ENCODE results near the gene KLHL26. TPM values are rescaled to one million over a fixed set of nuclear protein-coding genes. Genes with fewer than 3 reads are reported as not detected.
A peak's percentile ranks its signal among the peaks of the same experiment; 100 is the strongest.

Gene KLHL26
- total RNA-seq, 1 donor from 2014 or later, result 12.3 TPM

- Mint-ChIP-seq H3K27ac (ENCODE audit: unreplicated experiment) (no peak overlapping the region), H3K27me3 (ENCODE audit: low read depth) (no peaks in the 10 kb centered on the region), H3K4me3 (no peak overlapping the region), H3K36me3 (ENCODE audit: low read depth) (no peaks in the 10 kb centered on the region), H3K9me3 (no peaks in the 10 kb centered on the region), H3K4me1 (no peaks in the 10 kb centered on the region)
- no peak for DNase-seq (ENCODE audit: low read depth, low spot score)
- TF ChIP-seq, protein P1, sequence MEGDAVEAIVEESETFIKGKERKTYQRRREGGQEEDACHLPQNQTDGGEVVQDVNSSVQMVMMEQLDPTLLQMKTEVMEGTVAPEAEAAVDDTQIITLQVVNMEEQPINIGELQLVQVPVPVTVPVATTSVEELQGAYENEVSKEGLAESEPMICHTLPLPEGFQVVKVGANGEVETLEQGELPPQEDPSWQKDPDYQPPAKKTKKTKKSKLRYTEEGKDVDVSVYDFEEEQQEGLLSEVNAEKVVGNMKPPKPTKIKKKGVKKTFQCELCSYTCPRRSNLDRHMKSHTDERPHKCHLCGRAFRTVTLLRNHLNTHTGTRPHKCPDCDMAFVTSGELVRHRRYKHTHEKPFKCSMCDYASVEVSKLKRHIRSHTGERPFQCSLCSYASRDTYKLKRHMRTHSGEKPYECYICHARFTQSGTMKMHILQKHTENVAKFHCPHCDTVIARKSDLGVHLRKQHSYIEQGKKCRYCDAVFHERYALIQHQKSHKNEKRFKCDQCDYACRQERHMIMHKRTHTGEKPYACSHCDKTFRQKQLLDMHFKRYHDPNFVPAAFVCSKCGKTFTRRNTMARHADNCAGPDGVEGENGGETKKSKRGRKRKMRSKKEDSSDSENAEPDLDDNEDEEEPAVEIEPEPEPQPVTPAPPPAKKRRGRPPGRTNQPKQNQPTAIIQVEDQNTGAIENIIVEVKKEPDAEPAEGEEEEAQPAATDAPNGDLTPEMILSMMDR (conservative IDR thresholded peaks at IDR 0.05), result no peak
Measured at GRCh38 chr19:18671303-18672043, 34.6 kb downstream of the KLHL26 start.

GRCh38 chr19:18672044-18672451, 35.2 kb downstream of the KLHL26 start:
- Mint-ChIP-seq H3K27me3 (ENCODE audit: low read depth) (no peaks in the 10 kb centered on the region), H3K27ac (ENCODE audit: unreplicated experiment) (no peak overlapping the region), H3K36me3 (ENCODE audit: low read depth) (no peaks in the 10 kb centered on the region), H3K4me3 (no peak overlapping the region), H3K9me3 (no peaks in the 10 kb centered on the region), H3K4me1 (peaks cover 2% of the 10 kb centered on the region)
- no peak for DNase-seq (ENCODE audit: low read depth, low spot score)
- TF ChIP-seq, protein P1 (conservative IDR thresholded peaks at IDR 0.05), result no peak

DNA sequence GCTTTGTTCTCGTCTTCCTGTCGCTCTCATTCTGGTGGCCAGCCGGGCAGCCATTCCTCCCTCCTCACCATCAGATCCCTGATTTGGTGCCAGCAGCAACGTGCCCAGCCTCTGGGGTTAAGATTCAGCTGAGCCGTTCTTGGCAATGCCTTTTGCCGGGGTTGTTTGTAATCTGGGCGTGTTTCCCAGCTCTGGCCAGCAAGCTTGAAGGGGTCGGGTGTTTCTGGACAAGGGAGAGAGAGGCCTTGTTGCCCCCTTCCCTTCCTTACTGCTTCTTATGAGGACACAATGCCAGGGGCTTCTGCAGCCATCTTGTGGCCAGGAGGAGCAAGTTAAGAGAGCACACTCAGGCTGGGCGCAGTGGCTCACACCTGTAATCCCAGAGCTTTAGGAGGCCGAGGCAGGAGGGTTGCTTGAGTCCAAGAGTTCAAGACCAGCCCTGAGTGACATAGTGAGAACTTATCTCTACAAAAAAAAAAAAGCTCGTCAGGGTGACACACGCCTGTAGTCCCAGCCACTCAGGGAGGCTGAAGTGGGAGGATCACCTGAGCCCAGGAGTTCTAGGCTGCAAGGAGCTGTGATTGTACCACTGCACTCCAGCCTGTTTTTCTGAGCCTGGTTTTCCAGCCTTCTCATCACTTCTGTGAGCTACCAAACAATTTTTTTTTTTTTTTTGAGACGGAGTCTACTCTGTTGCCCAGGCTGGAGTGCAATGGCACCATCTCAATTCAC, 35.9 kb downstream of the KLHL26 start:
- Mint-ChIP-seq H3K4me3 (no peak overlapping the region), H3K36me3 (ENCODE audit: low read depth) (no peaks in the 10 kb centered on the region), H3K27me3 (ENCODE audit: low read depth) (no peaks in the 10 kb centered on the region), H3K27ac (ENCODE audit: unreplicated experiment) (peak overlapping the region; percentile 30), H3K4me1 (peaks cover 7% of the 10 kb centered on the region), H3K9me3 (no peaks in the 10 kb centered on the region)
- TF ChIP-seq, protein P1 (conservative IDR thresholded peaks at IDR 0.05), result no peak
- DNase-seq (ENCODE audit: low read depth, low spot score), result no peak

DNA sequence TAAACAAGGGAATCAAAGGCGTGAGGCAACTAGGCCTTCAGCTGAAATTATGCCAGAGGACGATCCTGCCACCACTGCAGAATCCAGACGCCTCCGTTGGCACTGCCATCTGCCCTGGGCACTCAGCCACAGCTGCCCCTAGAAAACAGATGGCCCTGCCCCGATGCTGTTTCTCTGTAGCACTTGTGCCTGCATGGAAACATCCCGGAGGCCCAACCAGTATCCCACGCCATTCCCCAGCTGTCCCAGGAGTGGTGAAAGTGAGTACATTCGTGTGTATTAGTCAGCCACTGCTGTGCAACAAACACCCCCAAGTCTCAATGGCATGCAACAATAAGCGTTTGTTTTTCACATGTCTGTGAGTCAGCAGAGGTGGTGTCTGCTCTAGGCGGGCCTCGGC, 37.8 kb downstream of the KLHL26 start:
- TF ChIP-seq, protein P1 (conservative IDR thresholded peaks at IDR 0.05), result no peak
- H3K9me3 Mint-ChIP-seq, result no peaks in the 10 kb centered on the region

DNA sequence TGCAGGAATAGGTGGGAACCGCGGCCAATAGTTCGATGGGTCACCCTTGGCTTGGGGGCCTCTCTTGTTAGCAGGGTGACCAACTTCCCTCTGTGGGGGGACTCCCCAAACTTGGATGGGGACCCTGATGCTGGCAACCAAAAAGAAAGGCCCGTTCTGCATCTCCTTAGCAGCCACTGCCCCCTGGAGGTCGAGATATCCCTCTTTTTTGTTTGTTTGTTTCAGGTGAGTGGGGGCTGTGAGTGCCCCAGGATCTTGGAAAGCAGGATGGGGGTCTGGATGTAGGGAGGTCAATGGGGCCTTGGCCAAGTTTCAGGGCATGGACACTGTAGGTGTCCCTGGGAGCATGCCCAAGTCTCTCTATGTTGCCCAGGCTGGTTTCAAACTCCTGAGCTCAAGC, 39.0 kb downstream of the KLHL26 start:
- Mint-ChIP-seq H3K27ac (ENCODE audit: unreplicated experiment) (no peak overlapping the region), H3K4me3 (no peak overlapping the region), H3K4me1 (peaks cover 14% of the 10 kb centered on the region), H3K36me3 (ENCODE audit: low read depth) (no peaks in the 10 kb centered on the region), H3K9me3 (no peaks in the 10 kb centered on the region), H3K27me3 (ENCODE audit: low read depth) (no peaks in the 10 kb centered on the region)
- TF ChIP-seq, protein P1 (conservative IDR thresholded peaks at IDR 0.05), result peak; percentile 50
- DNase-seq (ENCODE audit: low read depth, low spot score), result no peak

More for the DNA sequence above, 37.8 kb downstream of the KLHL26 start:
- Mint-ChIP-seq H3K36me3 (ENCODE audit: low read depth) (no peaks in the 10 kb centered on the region), H3K4me1 (peaks cover 14% of the 10 kb centered on the region), H3K4me3 (no peak overlapping the region), H3K27me3 (ENCODE audit: low read depth) (no peaks in the 10 kb centered on the region), H3K27ac (ENCODE audit: unreplicated experiment) (no peak overlapping the region)
- no peak for DNase-seq (ENCODE audit: low read depth, low spot score)
